Measurements from ENCODE around the gene ABCA2.

Gene ABCA2

DNA sequence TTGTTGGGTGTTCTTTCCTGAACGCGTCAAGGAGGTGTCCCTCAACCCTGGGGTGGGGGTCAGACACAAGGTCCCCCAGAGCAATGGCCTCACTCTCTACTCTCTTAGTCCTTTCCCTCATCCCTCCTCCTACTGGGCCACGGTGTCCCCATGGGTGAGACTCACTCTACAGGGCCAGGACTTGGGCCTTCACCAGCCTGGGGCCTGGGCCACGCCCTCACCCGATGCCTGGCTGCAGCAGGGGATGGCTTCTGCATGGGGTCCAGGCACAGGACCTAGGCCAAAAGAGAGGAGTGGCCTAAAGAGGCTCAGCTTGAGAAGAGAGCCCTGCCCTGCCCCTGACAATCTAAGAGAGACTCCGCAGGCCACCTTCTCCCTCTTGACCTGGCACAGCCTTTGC, 70.1 kb downstream of the ABCA2 start:
- intact Hi-C loops (cut with DNase I) = no loop called here
- DNase-seq = no peak

GRCh38 chr9:136957461-136957860, 70.6 kb downstream of the ABCA2 start:
- intact Hi-C loops (cut with DNase I) = no loop called here
- DNase-seq = no peak

Measured in posterior cingulate gyrus (tissue), 11 donors.